Ramos (cell line): ENCODE results near the gene AFF1.
"Not testable (repeated sequence)": the region's sequence is repeated elsewhere in the genome, so short reads cannot be mapped to it uniquely, and the experiment has no call there.

Source experiments
- in situ Hi-C: fragments of 300-500 bp; cut with MboI; formaldehyde crosslinking; loops from one replicate; pipeline ENCODE4 v1.14.3; 2022; ENCODE audit warnings: low sequenced_read_pairs; ENCODE audit not compliant: unreplicated experiment

Gene AFF1

GRCh38 chr4:87005690-87006425, 71.0 kb downstream of the AFF1 start:
- in situ Hi-C loops, result no loop called here

- in situ Hi-C loops, result no loop called here
These were observed 71.5 kb downstream of the AFF1 start for GRCh38 chr4:87006426-87006675.

GRCh38 chr4:87006676-87007527, 72.1 kb downstream of the AFF1 start:
- in situ Hi-C loops, result no loop called here

- in situ Hi-C loops, result no loop called here
These were observed 73.0 kb downstream of the AFF1 start for GRCh38 chr4:87007528-87008446.

GRCh38 chr4:87009095-87009648, 74.4 kb downstream of the AFF1 start:
- in situ Hi-C loops, result no loop called here

GRCh38 chr4:87010192-87010591, 75.4 kb downstream of the AFF1 start:
- in situ Hi-C loops, result no loop called here

GRCh38 chr4:87011340-87012034, 76.7 kb downstream of the AFF1 start:
- in situ Hi-C loops, result no loop called here

- in situ Hi-C loops, result no loop called here
These were observed 77.6 kb downstream of the AFF1 start for GRCh38 chr4:87012265-87012953.

GRCh38 chr4:87012954-87013308, 78.1 kb downstream of the AFF1 start:
- in situ Hi-C loops, result not testable (repeated sequence)

- in situ Hi-C loops, result no loop called here
These were observed 79.5 kb downstream of the AFF1 start for GRCh38 chr4:87014284-87014782.

- in situ Hi-C loops, result no loop called here
These were observed 80.6 kb downstream of the AFF1 start for GRCh38 chr4:87015416-87015815.

- in situ Hi-C loops, result no loop called here
These were observed 83.0 kb downstream of the AFF1 start for GRCh38 chr4:87017580-87018342.

GRCh38 chr4:87018753-87019152, 83.9 kb downstream of the AFF1 start:
- in situ Hi-C loops, result no loop called here

GRCh38 chr4:87019246-87019791, 84.5 kb downstream of the AFF1 start:
- in situ Hi-C loops, result no loop called here

- in situ Hi-C loops, result no loop called here
These were observed 85.1 kb downstream of the AFF1 start for GRCh38 chr4:87019898-87020297.

GRCh38 chr4:87024201-87024600, 89.4 kb downstream of the AFF1 start:
- in situ Hi-C loops, result no loop called here

- in situ Hi-C loops, result no loop called here
These were observed 90.3 kb downstream of the AFF1 start for GRCh38 chr4:87025023-87025613.

GRCh38 chr4:87025614-87026041, 90.8 kb downstream of the AFF1 start:
- in situ Hi-C loops, result no loop called here
